ENCODE measurements around the gene GULP1.
"Not testable (repeated sequence)": the region's sequence is repeated elsewhere in the genome, so short reads cannot be mapped to it uniquely, and the experiment has no call there.

GULP1 gene

DNA sequence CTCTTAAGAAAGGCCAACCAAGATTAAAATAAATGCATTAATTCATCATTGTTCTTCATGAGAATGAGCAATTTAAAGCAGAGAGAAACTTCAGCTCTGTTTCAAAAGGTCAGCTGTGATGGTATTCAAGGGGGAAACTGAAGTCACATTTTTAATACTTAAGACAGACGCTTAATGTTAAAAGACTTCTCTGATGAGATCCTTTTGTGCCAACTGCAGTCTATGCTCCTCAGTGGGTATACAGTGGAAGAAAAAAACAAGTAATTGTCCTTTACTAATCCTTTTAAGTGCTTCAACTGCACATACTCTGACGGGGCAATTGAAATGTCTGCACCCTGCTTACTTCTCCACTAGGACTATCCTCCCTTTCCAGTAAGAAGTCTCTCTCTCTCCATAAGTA lies 309.7 kb downstream of the GULP1 start:
- no peak for DNase-seq (ENCODE audit: low spot score)

DNA sequence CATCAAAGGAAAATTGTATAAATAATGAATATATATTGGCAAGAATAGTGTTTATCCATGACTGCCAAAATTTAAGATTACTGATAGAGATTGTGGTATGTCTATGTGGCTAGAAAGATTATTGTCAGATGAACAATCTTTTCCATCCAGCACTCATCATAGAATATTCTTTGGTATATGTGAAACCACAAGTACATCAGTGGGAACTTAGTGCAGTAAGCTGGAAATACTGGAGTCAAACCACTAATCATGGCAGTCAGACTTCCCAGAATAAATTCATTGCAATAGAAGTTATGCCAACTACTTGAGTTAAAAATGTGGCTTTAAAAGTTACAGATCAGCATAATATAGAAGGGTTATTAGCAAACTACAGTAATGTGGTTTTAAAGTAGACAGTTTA lies 310.3 kb downstream of the GULP1 start:
- no peak for DNase-seq (ENCODE audit: low spot score)

DNA sequence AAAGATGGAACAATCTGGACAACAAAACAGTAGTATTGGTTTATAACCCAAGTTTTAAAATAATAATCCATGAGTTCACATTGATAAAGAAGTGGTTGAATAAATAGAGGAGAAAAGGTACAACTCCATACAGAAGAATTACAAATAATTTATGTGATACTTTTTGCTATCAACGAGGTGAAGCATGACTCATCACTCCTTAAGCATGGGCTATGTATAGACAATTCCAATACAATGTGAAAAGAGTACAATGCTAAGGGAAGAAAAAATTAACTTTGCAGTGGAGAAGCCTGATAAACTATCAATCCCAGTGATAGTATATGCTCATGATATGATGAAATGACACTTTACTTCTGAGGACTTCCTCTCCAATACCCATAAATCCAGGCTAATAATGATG lies 312.9 kb downstream of the GULP1 start:
- DNase-seq (ENCODE audit: low spot score) = no peak

DNA sequence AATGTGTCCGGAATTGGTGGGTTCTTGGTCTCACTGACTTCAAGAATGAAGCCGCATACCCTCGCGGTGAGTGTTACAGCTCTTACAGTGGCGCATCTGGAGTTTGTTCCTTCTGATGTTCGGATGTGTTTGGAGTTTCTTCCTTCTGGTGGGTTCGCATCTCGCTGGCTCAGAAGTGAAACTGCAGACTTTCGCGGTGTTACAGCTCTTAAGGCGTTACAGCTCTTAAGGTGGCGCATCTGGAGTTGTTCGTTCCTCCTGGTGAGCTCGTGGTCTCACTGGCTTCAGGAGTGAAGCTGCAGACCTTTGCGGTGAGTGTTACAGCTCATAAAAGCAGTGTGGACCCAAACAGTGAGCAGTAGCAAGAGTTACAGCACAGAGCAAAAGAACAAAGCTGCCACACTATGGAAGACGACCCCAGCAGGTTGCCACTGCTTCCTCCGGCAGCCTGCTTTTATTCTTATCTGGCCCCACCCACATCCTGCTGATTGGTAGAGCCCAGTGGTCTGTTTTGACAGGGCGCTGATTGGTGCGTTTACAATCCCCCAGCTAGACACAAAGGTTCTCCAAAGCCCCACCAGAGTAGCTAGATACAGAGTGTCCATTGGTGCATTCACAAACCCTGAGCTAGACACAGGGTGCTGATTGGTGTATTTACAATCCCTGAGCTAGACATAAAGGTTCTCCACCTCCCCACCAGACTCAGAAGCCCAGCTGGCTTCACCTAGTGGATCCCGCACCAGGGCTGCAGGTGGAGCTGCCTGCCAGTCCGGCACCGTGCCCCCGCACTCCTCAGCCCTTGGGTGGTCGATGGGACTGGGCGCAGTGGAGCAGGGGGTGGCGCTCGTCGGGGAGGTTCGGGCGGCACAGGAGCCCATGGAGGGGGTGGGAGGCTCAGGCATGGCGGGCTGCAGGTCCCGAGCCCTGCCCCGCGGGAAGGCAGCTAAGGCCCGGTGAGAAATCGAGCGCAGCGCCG lies 314.2 kb downstream of the GULP1 start:
- DNase-seq (ENCODE audit: low spot score) = not testable (repeated sequence)

DNA sequence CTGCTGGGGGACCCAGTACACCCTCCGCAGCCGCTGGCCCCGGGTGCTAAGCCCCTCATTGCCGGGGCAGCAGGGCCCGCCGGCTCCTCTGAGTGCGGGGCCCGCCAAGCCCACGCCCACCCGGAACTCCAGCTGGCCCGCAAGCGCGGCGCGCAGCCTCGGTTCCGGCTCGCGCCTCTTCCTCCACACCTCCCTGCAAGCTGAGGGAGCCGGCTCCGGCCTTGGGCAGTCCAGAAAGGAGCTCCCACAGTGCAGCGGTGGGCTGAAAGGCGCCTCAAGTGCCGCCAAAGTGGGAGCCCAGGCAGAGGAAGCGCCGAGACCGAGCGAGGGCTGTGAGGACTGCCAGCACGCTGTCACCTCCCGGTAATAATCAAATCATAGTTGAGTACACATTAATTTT lies 314.9 kb downstream of the GULP1 start:
- not testable (repeated sequence) for DNase-seq (ENCODE audit: low spot score)

DNA sequence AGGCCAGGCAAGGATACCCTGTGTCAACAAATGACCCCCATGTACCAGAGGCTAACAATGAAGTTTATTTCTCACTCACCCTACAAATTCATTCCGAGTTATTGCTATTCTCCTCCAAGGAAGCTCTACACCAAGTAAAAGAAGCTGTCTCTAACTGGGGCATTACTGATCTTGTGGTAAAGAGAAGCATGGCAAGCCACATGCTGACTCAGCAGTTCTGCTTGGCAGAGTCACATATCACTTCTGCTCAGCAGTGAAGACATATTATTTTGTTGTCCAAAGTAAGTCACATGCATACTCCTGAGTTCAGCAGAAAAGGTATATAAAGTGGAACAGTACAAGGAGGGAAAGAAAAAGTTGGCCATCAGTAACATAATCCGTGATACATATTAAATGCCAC lies 315.8 kb downstream of the GULP1 start:
- no peak for DNase-seq (ENCODE audit: low spot score)

DNA sequence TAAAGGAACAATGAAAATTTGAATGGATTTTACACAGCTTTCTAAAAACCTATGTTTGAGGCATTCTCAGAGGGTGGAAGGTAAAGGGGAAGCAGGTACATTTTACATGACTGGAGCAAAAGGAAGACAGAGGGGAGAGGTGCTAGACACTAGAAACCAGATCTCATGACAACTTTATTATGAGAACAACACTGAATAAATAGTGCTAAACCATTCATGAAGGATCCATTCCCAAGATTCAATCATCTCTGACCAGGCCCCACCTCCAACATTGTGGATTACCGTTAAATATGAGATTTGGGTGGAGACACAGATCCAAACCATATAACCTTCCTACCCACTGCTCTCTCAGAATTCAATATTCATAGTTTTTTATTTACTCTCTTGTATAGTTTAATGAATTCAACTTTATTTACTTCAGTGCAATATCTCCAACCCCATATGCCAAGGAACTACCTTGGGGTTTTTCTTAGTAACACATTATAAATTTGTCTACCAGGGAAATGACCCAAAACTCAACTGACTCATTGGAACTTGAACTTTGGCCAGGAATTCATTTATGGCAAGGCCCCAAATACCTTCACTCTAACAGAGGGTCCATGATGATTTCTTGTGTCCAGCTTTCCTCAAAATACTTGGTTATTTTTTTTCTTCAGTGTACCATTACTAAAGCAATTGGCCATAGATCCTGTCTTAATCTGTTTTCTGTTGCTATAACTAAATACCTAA lies 317.8 kb downstream of the GULP1 start:
- no peak for DNase-seq (ENCODE audit: low spot score)

DNA sequence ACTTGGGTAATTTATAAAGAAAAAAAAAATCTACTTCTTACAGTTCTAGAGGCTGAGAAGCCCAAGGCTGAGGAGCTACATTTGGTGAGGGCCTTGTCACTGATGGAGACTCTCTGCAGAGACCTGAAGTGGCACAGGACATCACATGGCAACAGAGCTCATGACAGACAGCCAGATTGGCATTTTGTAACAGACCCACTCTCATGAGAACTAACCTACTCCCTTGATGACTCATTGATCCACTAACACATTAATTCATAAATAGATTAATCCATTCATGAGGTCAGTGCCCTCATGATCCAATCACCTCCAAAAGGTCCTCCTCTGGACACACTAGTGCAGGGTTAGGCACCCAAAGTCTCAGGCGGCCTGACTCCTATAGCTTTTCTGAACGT lies 318.4 kb downstream of the GULP1 start:
- no peak for DNase-seq (ENCODE audit: low spot score)

DNA sequence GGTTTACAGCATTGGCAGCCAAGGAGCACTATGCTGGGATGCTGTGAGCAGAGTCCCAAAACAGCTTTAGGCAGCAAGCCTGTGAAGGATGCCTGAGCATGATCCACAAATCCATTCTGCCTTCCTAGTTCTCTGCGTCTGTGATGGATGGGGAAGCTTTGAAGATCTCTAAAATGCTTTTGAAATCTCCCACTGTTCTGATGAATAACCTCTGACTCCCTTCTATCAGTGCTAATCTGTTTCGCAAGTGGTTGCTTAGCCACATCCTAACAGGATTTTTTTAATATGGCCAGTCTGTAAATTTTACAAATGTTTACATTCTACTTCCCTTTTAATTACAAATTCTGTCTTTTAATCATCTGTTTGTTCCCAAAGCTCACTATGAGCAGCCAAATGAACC lies 319.2 kb downstream of the GULP1 start:
- no peak for DNase-seq (ENCODE audit: low spot score)

DNA sequence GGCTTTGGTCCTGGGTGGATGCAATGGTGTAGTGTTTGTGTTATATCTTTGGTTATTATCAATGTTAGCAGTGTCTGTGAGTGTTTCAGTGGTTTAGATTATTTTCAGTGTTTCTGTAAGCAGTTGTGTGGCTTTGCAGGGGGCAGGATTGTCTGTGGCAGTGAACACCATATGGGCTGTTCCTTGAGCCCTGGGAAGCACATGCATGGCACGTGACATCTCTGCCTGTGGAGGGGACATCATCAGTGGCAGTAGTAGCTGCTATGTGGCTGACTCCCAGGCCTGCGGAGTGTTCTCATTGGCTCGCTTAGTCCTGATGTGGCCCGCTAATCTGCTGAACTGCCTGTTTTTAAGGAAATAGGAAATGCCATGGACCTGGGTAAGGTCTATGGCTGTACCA lies 327.5 kb downstream of the GULP1 start:
- no peak for DNase-seq (ENCODE audit: low spot score)

DNA sequence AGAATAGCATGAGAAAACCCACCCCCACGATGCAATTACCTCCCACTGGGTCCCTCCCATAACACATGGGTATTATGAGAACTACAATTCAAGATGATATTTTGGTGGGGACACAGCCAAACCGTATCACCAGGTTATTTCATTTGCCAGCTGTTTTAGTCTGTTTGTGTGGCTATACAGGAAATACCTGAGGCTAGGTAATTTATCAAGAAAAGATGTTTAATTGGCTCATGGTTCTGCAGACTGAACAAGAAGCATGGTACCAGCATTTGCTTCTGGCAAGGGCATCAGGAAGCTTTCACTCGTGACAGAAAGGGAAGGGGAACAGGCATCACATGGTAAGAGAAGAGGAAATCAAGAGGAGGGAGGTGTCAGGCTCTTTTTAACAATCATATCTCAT lies 329.2 kb downstream of the GULP1 start:
- DNase-seq (ENCODE audit: low spot score) = no peak

DNA sequence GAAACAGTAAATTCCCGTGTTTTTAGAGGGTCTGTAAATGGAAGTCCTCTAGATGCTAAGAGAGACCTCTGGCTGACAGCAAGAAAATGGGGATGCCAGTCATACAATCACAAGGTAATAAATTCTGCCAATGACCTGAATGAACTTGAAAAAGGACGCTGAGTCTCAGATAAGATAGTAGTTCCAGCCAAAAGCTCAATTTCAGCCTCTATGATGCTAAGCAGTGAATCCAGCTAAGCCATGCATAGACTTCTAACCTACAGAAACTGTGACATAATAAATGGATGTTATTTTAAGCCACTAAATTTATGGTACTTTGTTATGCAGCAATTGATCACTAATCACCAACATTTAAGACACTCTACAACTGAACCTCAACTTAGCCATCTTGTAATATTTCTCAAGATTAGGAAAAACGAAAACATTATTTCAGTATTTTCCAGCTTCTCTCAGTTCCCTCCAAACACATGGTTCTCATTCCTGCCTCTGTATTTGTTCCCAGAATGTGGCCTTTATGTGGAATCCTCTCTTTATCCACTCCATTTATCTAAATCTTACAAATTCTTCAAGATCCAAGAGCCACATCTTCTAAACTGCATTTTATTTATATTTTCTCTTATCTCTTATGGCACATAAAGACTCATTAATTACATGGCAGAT lies 331.1 kb downstream of the GULP1 start:
- DNase-seq (ENCODE audit: low spot score) = no peak

DNA sequence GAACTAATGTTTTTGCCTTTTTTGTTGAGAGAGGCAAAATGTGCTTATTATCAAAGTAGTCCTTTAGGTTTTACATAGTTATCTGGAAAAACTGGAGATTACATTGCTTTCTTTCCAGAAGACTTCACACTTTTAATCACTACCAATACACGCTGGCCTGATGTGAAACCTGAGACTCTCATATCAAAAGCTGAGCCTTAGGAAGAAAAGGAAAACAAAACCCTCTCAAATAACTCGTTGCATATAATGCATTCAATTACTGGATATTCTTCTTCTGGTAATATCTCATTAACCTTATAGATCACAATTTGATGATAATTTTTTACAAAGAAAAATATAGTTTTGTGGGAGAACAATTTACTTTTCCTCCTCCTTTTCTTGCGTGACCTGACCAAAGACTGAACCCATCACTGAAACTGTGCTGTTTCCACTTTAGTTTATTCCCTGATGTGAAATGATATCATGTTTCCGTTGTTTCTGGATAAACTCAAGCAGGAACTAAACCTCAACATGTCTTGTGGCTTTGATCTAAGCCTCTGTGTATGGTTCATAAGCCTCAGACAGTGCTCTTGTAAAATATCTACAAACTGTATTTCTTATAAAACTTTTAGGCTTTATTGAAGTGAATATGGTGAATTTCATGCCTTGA lies 332.4 kb downstream of the GULP1 start:
- no peak for DNase-seq (ENCODE audit: low spot score)

DNA sequence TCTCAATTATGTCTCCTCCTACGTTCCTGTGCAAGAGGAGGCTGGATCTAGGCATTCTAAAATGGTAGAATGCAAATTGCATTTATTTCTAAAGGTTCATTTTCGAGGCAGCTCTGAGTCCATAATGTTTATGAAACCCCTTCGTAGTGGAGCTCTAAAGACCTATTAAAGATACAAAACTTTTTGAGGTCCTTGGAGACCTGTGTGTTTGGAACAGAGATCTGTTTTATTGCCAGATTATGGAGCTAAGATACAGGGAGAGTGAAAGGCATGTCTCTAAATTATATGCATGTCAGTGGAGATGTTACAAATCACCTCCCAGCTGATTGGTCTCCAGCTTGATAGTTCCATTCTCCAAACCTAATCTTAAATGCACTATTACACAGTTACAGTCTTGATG lies 335.8 kb downstream of the GULP1 start:
- no peak for DNase-seq (ENCODE audit: low spot score)

DNA sequence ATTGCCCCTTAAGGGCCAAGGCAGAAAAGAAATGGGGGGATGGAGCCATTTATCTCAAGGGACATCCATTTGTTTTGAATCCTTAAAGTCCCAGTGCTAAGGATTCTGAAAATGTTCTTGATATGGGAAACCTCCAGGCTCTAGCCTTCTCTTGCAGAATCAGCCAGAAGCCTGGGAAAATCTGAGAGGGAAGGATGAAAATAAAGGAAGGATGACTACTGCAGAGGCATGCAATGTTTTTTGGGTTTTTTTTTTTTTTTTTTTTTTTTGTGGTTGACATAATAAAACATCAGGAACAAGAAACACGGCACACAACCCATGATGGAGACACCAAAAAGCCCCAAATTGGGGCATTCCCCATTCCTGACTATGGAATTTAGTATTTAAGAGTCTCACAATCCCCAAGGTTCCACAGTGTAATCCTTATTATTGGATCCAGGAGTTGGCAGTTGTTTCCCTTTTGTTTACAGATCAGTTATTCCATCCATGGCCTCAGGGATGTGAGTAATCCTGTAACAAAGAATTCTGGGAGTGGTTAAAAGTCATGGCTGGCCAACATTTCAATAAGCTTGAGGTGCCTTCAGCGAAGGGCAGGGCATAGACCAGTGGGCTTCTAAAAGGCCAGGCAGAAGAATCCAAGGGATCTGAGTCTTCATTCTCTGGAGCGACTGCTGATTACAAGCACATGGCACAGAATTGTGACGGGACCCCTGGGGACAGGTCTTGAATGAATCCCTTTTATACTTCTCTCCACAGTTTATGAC lies 337.5 kb downstream of the GULP1 start:
- DNase-seq (ENCODE audit: low spot score) = no peak

DNA sequence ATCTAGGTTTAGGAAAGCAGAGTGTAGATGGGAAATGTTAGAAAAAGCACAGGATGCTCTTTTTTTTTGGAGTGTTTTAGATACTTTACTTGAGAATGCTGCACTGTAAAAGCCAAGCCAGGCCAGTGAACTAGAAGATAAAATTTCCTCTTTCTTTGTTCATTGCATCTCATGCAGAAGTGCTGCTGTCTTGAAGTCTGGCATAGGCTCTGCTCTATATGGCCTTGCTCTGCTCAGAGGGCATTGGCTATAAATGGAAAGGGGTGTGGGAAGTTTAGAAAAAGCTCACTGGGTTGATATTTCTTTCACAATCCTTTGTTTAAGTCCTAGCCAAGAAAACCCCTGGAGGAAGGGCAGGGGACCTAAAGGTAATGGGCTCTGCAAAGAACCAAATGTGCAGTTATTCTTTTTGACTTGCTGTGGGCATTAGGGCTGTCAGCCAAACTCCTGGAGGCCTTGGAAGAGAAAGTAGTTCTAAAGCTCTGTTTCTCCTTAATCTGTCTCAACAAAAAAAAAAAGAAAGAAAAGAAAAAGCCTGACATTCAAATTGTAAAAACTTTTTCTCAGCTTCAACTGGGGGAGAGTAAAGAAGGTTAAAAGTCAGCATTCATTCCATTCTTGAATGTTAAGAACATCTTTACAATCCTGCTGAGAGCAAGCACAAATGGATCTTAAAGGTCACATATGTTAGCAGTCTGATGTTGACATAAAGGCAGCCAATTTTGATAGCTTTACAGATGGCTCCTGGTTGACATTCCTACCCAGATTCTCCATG lies 338.3 kb downstream of the GULP1 start:
- no peak for DNase-seq (ENCODE audit: low spot score)

DNA sequence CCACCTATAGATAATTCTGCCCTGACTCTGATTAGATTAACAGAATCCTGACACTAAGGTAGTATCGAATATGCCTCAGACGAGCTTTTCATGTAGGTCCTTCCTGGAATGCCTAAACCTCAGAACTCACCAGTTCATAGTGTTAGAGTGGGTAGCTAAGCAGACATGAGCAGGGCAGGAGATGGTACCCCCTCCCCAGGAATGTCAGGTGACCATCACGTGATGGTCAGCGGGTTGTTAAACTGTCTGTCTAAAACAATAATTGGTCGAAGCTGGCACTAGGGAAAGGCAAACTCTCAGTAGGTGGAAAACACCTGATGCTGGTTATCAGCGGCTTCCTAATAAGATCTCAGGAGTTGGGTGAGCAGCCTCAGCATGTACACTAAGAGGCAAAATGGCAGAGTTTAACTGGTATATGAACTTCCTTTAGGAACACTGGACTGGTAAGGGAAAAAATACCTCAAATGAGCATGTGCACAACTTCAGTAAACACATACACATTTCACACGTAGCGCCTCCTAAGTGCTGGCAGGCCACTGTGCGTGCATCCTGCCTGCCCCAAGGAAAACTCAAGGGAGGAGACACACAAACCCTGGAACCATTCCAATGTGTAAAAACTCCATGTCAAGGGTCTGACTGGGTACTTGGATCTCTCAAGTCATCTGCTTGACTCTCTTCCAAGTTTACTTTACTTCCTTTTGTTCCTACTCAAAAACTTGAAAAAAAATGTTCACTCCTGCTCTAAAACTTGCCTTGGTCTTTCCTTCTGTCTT lies 339.5 kb downstream of the GULP1 start:
- no peak for DNase-seq (ENCODE audit: low spot score)

DNA sequence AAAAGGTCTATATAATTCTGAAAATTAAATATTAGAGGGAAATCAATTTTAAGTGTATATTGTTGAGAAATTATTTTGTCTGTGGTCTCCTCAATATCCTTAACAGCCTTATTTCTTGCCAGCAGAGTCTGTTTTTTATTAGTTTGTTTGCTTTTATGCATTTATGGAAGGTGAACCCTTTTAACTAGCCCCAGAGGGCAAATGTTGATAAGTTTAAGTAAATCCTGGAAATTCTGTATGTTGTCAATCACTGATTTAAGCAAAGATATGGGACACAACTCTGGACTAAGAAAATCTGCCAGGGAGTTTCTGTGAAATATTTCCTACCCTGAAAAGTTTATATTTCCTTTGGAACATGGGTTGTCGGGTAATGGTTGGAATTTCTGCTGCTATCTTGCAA lies 343.0 kb downstream of the GULP1 start:
- DNase-seq (ENCODE audit: low spot score) = no peak

All from D341Med (cell line).